ENCODE data around the gene NEUROD4.

The NEUROD4 gene

DNA sequence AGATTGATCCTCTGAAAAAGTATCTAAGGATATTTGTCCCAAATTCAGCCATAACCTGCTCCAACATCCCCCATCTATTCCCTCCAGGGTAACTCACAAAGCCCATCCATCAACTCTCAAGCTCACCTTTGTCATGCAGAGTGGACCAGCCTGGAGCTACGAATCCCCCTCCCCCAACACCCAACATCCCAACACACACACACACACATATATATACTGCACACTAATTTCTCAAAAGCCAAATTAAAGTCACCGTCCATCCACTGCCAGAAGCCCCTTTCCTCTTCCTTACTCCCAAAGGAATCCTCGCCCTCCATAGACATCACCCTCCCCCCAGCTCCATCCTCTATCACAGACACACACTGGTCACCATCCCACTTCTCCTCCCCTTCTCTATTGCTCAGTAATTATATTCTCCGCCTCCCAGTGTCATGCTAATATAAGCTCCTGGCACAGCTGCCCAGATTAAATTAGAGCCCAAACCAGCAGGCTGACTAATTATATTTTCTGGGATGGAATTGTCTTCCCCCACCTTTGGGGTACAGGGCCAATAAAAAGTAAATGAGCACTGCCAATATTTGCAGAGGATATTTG lies 21.7 kb upstream of the NEUROD4 start:
- in situ Hi-C loops (cut with HindIII; ENCODE audit: low sequenced_read_pairs): loop anchor here (5.0 kb wide), 2 partner anchors 36 to 79 kb away; no protein-coding TSS in a partner anchor

DNA sequence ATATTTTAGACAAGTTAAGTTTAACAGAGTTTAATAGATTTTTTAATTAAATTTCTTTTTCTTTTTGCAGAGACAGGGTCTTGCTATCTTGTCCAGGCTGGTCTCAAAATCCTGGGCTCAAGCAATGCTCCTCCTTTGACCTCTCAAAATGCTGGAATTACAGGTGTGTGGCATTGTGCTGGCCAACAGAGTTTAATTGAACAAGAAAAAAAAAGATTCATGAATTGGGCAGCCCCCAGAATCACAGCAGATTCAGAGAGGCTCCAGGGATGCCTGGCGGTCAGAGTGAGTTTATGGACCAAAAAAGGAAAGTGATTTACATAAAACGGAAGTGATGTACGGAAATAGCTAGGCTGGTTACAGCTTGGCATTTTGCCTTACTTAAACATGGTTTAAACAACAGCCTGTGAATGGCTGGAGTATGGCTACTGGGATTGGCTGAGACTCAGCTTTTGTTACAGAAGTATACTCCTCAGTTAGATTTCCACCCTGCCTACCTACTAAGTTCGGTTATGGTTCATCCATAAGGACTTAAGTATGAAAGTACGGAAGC lies 20.7 kb upstream of the NEUROD4 start:
- in situ Hi-C loops (cut with HindIII; ENCODE audit: low sequenced_read_pairs): loop anchor here (5.0 kb wide), 2 partner anchors 37 to 78 kb away; no protein-coding TSS in a partner anchor

DNA sequence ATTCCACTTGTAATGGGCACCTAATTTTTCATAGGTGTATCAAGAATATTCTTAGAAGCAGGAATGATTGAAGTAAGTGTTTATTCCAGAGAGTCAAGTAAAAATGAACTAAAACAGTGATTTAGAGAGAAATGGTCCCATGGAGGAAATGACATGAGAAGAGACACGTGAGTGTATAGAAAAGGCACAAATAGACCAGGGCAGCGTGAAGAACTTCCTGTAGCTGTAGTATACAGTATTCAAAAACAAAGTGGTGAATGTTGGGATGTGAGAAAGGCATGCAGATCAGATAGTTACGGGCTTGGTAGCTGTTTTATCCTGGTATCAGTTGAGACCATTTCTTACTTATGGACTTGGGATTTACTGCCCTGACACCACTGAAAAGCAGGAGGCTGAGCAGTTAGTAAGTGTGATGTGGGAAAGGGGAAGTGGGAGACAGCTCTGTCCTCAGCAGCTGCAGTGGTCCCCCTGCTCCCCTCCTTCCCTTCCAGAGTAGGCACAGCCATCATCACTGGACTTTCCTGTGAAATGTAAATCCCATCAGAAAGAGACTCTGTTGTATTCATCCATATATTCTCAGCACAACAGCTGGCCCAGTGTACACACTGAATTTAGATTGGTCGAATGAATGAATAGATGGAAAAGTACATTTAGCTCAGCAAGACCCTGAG lies 18.4 kb upstream of the NEUROD4 start:
- in situ Hi-C loops (cut with HindIII; ENCODE audit: low sequenced_read_pairs): no loop called here

DNA sequence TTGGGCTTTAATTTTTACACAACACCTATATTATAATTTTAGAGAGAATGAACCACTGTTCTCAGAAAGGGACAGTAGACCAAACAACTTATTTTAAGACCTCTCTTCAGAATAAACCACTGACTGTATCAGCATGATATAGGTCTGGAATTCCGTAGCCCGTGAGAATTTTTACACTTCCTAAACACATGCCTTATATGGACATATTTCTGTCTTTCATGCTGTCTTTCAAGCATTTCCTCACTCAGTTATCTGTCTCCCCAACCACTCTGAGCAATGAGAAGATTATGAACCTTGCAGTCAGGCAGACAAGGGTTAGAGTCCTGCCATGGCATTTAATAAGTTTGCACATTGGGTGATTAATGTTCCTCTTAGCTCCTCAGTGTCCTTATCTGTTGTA lies 17.4 kb upstream of the NEUROD4 start:
- in situ Hi-C loops (cut with HindIII; ENCODE audit: low sequenced_read_pairs): no loop called here

DNA sequence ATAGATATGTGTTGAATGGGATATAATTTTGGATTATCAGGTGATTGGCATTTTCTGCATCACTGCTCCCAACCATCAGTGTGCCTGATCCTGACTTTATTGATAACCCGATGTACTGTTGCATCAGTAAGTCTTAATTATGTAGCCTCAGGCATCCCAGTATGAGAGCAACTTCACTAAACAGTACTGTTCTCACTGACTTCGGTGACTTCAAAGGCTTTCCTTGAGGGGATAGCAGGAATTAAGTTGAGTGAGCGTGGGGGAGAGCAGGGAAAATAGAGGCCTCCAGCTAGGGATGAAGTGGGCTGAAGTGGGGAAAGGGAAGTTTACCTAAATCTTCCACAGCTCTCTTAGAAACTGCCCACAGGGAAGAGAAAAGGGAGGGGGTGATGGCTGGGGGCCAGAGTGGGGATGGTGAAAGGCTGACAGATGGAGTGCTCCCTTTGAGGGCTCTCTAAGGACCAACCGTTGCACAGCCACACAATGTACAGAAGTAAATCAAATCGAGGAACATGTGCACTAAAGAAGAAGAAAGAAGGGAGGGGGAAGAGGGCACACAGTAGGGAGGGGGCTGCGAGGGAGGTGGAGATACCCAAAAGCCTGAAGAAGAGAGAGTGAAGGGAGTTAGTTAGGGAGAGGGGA lies 10.7 kb upstream of the NEUROD4 start:
- in situ Hi-C loops (cut with HindIII; ENCODE audit: low sequenced_read_pairs): no loop called here

DNA sequence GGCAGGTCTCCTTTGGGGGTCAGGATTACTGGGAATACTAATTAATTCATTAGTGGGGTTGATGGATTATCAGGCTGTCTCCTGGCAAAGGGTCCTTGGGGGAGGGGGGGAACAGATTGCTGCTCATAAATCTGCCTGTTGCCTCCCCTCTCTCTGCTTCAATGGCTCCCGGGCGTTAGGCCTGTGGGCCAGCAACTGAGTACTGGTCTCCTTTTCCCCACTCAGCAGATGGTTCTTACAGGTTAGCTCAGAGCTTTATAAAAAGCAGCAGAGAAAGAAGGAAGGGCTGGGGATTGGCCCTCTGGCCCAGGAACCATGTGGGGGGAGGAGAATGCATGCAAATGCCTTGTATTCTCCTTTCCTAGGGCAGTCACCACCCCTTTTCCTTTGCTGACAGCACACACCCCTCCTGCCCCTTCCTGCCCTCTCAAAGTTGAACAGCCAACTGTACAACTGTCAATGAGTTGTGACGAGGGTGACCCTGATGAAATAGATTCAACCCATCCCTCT lies 2.3 kb upstream of the NEUROD4 start:
- in situ Hi-C loops (cut with HindIII; ENCODE audit: low sequenced_read_pairs): no loop called here

DNA sequence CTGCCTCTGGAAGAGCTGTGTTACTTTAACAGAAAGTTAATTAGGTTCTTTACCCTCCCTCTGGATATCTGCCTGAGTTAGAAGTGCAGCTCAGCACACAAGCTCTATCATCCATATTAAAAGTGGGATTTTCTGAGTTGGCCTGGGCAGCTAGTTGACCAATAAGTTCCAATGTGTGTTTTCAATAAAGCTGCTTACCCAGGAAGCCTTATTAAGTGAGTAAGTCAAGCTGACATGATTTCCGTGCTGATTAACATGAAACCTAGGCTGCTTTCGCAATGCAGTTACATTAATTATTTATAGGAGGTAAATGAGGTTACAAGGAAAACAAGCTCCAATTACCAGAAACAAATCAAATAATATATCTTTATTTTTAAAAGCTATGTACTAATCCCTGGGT lies 4.8 kb downstream of the NEUROD4 start:
- in situ Hi-C loops (cut with HindIII; ENCODE audit: low sequenced_read_pairs): no loop called here

DNA sequence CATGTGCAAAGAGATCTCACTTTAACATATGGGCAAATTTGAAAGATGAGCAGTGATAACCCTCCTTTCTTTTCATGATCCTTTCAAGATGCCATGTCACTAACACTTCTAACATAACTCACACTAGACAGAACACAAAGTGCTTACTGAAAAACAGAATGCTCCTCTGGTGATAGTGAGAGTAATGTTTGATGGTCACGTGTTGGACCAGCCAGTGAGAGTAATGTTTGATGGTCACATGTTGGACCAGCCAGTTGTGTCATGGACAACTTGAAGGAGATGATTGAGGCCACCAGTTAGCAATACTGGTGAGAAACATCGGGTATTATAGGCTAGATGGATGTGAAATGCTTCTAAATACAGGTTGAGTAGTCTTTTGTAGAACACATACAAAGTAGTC lies 5.7 kb downstream of the NEUROD4 start:
- in situ Hi-C loops (cut with HindIII; ENCODE audit: low sequenced_read_pairs): no loop called here

DNA sequence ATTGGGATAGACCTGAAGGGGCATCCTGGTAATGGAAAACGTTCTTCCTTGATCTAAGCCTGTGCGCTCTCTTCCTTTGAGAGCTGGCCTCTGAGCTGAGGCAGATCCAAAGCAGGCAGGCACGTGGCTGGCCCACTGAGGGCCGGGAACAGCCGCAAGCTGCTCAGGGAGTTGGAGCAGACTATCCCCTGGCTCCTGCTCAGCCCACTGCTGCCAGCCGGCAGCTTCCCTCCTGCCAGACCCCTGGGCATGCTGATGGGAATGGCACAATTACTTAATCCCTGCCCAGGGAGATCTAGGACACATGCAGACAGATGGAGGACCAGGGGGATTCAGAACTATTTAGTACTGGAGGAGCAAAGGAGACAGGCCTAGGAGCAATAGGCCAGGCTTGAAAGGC lies 14.4 kb downstream of the NEUROD4 start:
- in situ Hi-C loops (cut with HindIII; ENCODE audit: low sequenced_read_pairs): no loop called here

DNA sequence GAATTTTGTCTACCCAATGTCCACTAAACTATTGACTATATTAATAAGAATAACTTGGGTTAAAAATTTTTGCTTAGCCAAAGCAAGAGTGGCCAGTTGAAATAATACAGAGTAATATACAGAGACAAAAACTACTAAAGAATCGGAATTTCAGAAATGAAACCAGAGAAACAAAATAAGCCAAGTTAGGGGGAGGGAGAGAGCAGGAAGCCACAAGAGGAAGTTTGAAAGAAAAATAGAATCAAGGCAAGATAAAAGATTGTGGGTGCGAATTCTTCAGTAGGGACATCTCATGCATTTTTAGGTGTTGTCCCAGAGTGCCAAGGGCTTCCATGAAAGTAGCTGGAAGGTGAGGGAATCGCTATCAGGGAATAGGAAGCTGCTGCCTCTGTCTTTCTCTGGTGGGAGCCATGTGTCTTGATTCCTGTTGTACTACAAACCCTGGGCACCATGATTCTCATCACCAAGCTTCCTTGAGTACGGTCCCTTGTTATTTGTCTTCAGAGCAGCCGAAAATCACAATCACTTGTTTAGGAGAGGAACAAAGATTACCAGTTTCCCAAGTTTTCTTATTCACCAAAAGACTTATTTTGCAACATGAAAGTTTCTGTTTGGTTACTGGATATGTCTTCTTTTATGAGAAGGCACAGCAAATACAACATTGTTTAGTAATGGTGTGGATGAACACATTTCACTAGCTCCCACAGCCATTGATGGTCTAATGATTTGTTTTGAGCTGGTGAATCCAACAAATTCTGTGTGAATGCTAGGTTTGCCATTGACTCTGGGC lies 16.7 kb downstream of the NEUROD4 start:
- in situ Hi-C loops (cut with HindIII; ENCODE audit: low sequenced_read_pairs): no loop called here

DNA sequence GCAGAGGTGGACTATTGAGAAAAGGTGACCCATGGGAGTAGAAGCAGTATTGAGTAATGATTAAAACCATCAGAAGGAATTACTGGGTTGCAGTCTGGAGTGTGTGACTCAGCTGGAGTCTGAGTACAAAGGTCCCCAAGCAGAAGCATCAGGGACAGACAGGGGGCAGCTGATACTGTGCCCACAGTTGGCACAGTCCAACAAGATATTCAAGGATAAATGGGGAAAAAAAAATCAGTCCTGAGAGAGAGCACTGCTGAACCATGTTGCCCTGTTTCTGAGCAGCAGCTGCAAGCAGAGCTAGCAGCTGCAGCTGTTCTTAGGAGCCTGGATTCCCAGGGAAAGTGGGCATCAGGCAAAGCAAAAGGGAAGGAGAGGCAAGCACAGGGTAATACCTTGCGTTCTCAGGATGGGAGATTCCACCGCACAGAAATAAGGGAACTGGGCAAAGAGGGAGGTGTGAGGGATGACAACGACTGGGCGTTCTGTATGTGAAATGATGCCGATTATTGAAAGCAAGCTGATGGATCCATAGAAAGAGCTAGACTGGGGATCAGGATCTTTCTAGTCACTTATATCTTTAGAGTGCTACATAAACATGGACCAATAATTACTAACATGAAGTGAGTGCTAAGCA lies 17.7 kb downstream of the NEUROD4 start:
- in situ Hi-C loops (cut with HindIII; ENCODE audit: low sequenced_read_pairs): no loop called here

DNA sequence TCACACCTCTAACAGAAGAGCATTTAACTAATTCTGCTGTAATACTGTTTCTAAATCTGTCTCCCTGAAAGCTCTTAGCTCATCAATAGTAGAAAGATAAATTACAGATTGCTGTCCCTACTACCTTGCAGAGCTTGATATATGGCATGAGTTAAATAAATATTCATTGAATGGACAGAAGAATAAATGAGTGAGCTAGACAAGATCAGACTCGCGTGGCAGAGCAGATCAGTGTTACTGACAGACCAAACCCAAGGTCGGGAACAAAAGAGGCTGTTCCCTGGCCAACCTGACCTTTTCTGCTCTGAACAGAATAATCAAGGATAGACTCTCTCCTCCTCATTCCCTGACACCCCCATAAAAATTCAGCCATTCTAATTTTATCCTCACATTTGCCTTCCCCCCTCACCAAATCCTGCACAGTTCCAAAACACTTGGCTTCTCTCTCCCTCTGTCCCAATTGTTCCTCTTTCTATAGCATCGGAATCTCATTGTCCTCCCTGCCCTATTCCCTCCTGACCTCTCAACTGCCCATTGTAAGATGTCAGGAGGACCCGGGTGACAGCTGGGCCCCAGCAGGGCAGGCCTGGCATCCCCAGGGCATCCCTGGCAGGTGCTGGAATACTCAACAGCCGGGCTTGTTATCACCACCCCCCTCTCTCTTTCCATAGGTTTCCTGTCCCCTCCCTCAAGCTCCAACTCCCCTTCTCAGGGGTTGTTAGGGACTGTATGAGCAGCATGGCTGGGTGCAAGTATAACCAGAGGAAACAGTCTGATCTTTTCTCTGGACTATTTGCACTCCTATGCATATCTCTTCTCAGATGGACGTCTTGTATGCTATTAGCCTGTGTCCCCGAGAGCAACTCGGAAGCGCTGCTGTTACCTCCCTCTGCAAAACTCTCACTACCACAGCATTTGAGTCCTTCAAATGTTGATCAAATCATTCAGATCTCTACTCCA lies 19.9 kb downstream of the NEUROD4 start:
- in situ Hi-C loops (cut with HindIII; ENCODE audit: low sequenced_read_pairs): no loop called here

DNA sequence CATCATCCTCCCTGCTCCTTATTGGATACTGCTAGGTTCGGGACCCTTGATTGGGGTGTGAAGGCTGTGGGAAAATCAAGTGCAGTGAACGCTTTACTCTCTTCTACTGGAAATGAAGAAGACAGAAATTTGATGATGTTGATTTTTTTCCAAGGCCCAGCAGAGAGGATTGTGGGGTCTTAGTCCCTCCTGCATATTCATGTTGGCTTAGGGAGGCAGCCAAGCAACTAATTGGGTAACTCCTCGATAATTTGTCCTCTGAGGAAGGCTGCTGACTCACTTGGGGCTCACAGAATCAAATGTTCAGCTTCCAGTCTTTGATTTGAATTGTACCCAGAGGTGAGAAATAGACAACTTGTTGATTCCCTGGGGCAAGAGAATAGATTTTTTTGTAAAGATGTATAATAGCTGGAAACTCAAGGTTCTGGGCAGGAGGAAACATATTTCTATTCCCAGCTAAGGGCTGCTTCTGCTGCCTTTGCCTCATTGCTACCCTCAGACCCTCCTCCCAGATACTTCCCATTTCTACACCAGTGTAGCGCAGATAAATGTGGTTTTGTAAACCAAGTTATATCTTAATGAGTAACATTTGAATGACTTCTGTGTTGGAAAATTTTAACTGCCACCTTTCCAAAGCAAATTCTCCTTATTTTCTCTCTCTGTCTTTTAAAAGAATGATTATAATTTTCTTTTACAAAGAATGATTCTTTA lies 21.7 kb downstream of the NEUROD4 start:
- in situ Hi-C loops (cut with HindIII; ENCODE audit: low sequenced_read_pairs): no loop called here

DNA sequence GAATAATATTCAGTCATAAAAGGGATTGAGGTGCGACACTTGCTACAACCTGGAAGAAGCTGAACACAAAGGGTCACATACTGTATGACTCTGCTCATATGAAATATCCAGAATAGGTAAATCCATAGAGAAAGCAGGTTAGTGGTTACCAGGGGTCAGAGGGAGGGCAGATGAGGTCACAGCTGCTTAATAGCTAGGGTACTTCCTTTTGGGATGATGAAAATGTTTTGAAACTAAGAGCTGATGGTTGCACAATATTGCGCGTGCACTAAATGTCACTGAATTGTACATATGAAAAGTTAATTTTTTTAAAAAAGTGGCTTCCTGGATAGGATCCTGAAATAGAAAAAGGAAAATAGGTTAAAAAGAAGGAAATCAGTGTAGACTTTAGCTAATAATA lies 23.8 kb downstream of the NEUROD4 start:
- in situ Hi-C loops (cut with HindIII; ENCODE audit: low sequenced_read_pairs): no loop called here

DNA sequence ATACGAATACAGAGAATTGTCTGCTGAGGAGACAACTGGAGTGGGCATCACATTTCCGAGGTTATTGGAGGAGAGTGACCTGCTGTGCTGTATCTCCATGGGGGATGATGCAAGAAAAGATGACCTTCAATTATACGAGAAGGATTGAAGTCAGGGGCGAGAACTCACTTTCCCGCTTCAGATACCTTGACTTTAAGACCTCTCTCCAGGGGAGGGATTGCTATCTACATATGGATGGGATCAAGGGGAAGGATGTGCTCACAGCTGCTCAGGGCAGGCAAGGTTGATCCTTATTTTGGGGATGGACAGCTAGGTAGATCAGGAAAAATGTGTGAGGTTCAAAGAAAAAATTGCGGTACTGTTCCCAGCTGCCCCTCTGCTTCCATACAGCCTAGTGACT lies 24.4 kb downstream of the NEUROD4 start:
- in situ Hi-C loops (cut with HindIII; ENCODE audit: low sequenced_read_pairs): no loop called here

DNA sequence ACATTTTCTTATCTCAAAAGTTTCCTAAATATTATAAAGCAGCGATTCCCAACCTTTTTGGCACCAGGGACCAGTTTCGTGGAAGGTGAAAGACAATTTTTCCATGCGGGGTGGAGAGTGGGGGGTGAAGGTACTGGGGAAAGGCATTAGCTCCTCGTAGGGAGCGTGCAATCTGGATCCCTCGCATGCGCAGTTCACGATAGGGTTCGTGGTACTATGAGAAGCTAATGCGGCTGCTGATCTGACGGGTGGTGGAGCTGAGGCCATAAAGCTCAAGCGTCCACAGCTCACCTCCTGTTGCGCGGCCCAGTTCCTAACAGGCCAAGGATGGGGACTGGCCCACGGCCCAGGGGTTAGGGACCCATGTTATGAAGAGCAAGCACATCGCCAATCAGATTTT lies 29.9 kb downstream of the NEUROD4 start:
- in situ Hi-C loops (cut with HindIII; ENCODE audit: low sequenced_read_pairs): no loop called here

DNA sequence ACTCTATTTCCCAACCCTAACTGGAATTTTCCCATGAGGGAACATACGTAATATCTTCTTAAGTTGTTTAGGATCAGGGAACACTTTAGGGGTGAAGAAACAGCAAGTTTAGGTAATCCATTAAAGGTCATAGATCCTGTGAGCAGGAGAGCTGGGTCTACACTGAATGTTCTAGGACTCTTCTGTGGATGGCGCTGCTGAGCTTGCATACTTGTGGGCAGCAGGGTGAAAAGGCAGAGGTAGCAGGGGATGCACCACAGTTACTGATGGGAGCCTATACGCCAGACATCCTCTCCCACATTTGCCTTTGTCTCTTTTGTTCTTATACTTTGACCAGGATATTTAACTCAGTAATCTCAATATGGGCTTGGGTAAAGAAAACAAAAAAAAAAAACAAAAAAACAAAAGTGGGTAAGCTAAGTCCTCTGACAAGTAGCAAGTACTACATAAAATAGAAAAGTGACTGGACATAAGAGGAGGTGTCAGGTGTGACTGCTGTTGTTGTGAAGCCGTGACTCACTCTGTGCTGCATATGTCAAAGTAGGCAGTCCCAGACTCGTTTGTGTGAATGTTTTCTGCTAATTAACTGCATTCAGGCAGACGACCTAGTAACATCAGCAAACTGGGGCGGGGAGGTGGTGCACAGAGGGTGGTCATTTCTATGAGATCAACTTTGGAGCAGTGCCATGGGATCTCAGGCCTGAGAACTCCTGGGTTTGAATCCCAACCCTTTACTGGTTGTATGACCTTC lies 31.6 kb downstream of the NEUROD4 start:
- in situ Hi-C loops (cut with HindIII; ENCODE audit: low sequenced_read_pairs): no loop called here

DNA sequence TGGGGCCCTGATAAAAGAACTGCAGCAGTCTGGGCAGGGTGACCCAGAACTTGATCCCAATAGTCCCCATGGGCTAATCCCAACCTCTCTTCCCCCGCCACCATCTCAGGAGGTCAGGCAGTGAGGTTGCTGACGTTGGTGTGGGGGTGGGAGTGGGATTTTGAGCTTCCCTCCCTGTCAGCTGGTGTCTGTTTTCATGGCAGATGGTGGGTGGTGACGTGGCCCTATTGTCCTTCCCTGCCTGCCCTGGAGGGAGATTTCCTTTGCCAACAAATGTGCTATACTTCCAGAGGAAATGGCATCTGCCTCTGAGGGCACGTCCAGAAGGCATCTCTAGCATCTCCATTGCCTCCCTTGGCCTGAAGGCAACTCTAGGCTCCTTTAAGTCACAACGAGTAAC lies 37.7 kb downstream of the NEUROD4 start:
- in situ Hi-C loops (cut with HindIII; ENCODE audit: low sequenced_read_pairs): no loop called here

Measured in endothelial cell of hepatic sinusoid (primary cell).